Tracheal epithelial cell (primary cell): ENCODE measurements around the gene SYCE3. TPM values are rescaled to one million over a fixed set of nuclear protein-coding genes. Genes with fewer than 3 reads are reported as not detected.

Source experiments
- total RNA-seq: library from RNA; depleted of rRNA; stranded (reverse); fragments of >200 nt; gene quantifications from 2 replicates; pipeline ENCODE4 v1.2.1, GENCODE V29; 2014

SYCE3 gene, protein sequence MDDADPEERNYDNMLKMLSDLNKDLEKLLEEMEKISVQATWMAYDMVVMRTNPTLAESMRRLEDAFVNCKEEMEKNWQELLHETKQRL
- not detected in 2 replicates for total RNA-seq

DNA sequence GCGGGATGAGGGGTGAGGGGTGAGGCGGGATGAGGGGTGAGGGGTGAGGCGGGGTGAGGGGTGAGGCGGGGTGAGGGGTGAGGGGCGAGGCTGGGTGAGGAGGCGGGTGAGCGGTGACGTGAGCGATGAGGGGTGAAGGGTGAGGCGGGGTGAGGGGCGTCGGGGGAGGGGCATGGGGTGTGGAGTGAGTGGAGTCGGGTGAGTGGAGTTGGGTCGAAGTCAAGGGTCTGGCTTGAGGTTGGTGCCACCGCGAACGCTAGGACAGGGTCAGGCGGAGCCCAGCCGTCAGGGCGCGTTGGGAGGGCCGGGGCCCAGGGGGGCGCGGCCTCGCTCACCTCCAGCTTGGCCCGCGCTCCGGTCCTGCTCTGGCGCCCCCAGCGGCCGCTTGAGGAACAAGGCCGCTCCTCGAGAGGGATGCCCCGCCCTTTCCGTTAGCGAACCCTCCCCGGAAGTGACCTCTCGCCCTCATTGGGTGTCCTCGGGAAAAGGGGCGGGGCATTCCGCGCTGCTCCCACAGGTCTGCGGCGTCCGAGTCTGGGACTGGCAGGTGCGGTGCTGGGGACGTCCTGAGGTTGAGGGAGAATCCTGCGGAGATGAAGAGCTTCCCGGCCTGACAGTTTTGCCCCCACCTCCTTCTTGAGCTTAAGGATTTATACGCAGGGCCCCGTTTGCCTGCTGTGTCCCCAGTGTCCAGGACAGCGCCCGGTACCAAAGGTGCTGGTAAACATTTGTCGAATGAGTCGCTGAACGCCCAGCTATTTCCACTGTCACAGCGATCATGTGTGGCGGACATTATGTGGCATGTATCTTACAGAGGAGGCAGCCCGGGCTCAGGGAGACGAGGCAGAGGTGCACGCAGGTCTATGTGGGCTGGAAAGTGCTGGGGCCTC is at the start of gene SYCE3:
Gene SYCE3, minus strand, starts transcription at position 397 of the 890 bp plus-strand sequence. CDS start 6,514 bp downstream, outside the sequence.

DNA sequence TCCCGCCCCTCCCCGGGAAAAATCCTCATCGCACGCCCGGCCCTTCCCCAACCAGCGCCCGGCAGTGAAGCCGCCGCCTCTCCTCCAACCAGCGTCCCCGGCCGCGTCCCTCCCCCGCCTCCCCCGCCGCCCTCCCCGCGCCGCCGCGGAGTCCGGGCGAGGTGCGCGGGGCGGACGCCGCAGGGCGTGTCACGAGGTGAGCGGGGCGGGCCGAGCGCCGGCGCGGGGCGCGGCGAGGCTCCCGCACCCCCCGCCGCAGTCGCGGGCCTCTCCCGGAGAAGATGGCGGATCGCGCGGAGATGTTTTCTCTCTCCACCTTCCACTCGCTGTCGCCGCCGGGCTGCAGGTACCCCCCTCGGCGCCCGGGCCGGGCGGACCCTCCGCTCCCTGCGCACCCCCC is 37.8 kb upstream of the SYCE3 start, which contains the start of gene MAPK8IP2:
Gene MAPK8IP2, plus strand, starts transcription at position 256 of the 400 bp plus-strand sequence. Its CDS starts 26 bp downstream, at position 282.

DNA sequence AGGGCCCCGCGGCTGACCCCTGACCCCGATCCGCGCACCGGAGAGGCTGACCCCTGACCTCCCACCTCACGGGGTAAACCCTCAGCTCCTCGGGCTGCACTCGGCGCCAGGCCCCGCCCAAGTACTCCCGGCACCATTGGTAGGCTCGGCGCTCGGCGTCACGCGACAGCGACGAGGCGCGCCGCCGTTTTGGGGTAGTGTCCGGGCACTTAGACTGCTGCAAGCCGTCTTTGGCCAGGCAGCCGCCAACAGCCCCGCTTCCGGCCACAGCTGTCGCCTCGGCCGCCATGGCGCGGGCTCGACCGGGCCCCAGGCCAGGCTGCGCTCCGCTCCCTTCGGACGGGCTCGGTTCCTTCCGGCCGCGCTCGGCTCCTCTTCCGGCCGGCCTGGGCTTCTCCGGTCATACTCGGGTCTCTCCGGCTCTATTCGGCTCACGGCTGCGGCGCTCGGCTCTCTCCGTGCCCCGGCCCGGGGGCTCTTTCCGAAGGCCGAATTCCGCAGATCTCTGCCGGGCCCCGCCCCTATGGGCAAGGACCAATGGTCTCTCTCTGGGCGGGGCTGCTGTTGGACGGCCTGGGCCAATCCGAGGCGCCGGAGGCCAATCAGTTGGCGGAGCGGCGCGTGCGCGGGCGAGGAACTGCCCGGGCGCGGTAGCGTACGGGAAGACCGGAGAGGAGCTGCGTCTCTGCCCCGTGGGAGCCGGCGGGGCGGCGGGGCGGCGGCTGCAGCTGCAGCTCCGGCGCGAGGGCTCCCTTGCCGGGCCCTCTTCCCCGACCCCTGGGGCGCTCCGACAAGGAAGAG is 20.0 kb upstream of the SYCE3 start, which contains the start of gene CHKB:
Gene CHKB, minus strand, starts transcription at position 357 of the 801 bp plus-strand sequence. Its CDS starts 68 bp downstream, at position 289.

DNA sequence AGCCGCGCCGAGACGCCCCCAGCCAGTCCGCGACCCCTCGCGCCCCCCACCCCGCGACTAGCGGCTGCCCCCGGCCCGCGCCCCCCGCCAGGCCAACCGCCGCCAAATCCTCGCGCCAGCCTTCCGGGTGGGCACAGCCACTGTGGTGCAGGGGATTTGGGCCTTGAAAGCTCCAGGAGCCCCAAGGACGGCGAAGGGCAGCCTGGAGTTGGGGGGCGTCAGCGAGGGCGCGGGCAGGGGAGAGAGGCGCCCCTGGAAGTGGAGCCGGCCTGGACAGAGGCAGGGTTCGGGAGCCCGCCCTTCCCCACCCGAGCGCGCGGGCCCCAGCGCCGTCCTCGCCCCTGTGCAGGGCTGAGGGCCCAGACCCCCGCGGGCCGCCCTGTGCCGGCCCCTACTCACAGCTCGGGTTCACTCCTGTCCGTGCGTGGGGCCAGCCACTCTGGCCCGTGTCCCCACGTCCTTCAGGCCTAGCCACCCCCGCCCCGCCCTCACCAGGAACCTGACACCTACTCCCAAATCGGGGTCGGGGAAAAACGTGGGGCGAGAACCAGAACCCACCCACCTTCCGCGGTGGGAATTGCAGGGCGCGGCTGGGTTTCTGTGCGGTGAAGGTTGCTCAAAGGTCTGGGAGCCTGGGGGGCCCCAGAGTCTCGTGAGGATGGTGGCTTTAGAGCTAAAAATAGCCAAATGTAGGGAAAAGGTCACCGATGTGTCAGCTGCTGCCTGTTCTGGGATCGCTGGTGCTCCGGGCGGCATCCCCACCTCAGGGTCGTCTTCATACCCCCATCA is 15.5 kb upstream of the SYCE3 start, which contains the start of gene CPT1B:
Gene CPT1B, minus strand, starts transcription at position 441 of the 789 bp plus-strand sequence. CDS start 512 bp downstream, outside the sequence.

DNA sequence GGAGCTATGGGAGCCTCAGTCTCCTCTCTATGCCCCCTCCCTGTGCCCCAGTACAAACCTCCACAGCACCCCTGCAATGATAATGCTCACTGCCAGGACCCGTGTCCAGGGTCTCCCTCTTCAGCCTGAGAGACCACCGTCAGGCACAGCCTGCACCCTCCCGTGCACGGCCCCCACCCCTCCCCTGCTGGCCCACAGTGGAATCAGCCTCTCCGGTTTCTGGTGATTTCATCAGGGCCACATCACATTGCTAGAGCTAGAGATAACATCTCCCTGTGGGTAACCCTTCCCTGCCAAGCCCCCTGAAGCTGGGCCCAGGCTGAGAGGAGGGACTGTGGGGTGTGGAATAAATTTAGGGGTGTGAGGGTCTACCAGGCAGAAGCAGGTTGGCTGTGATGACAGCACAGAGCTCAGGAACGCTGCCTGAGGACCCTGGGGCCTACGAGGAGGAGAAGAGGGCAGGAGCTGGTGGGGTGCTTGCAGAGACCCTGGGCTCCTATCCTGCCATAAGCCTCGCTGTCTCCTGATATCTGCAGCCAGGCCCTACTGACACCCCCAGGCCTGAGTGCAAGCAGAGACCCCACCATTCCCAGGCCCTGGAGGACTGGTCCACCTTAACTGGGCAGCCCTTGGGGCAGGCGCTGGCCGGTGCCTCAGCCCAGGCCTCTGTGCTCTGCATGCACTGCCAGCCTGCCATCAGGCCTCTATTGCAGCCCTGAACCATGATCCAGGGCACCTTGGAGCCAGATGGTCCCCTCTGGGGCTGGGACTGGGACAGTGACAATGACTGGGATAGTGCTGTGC is 17.0 kb downstream of the SYCE3 start, which contains the start of gene KLHDC7B:
Gene KLHDC7B, plus strand, starts transcription at position 378 of the 804 bp plus-strand sequence. Its CDS starts 345 bp downstream, at position 723.

DNA sequence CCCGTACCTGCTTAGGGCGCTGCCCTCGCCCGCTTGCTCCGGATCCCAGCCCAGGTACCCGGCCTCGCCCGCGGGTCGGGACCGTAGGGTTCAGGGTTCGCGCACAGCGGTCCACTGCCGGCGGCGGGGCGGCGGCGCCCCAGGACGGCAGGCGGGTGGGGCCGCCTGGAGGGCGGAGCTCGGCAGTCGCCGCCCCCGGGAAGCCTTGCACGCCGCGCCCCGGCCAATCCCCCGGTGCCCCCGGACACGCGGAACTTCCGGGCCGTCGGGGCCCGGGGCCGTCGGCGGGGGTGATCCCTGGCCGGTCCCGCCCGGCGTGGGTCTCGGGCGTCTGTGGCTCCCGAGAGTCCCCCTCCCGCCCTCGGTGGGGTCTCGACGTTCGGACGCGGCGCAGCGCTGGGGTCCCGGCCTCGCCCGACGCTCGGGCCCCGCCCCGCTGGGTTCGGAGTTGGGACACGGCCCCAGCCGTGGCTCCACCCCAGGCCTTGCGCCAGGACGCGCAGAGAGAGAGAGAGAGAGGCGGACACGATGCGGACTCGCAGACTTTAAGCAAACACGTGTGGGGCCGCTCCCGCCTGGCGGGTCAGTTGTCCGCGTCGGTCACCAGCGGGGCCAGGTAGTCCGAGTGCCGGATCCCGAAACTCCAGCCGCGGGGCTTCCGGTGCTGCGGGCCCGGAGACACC is 32.7 kb downstream of the SYCE3 start, which contains the start of gene TYMP:
Gene TYMP, minus strand, starts transcription at position 116 of the 683 bp plus-strand sequence. CDS start 303 bp downstream, outside the sequence.

DNA sequence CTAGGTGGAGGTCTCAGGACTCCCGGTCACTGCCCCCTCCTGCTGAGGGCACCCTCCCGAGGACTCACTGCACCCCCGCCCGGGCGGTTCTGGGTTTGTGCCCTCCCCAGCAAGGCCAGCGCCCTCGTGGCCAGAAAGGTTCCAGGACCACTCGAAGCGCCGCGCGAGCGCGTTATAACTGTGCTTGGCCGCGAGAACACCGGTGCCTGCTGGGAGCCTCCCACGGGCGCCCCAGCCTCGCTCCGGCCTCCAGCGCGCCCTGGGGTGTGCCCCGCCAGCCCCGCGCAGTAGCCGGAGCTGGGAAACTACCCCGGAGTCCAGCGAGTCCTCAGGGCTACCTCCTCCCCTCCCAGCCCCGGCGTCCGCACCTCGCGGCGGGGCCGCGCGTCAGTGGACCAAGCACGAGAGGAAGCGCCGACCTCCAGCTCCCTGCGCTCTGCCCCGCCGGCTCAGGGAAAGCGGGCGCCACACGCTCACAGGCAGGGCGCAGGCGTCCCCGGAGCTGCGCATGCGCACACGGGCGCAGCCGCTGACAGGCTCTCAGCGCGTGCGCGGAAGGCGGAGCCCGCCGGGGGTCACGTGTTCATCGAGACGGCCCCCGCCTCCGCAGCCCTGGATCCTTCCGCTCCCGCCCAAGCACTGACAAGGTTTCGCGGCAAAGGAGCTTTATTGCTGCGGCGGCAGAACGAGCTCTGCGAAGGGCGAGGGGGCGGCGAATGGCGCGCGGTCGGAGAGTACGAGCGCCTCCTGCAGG is 37.4 kb downstream of the SYCE3 start, which contains the start of gene SCO2:
Gene SCO2, minus strand, starts transcription at position 495 of the 754 bp plus-strand sequence. CDS start 1,187 bp downstream, outside the sequence.

DNA sequence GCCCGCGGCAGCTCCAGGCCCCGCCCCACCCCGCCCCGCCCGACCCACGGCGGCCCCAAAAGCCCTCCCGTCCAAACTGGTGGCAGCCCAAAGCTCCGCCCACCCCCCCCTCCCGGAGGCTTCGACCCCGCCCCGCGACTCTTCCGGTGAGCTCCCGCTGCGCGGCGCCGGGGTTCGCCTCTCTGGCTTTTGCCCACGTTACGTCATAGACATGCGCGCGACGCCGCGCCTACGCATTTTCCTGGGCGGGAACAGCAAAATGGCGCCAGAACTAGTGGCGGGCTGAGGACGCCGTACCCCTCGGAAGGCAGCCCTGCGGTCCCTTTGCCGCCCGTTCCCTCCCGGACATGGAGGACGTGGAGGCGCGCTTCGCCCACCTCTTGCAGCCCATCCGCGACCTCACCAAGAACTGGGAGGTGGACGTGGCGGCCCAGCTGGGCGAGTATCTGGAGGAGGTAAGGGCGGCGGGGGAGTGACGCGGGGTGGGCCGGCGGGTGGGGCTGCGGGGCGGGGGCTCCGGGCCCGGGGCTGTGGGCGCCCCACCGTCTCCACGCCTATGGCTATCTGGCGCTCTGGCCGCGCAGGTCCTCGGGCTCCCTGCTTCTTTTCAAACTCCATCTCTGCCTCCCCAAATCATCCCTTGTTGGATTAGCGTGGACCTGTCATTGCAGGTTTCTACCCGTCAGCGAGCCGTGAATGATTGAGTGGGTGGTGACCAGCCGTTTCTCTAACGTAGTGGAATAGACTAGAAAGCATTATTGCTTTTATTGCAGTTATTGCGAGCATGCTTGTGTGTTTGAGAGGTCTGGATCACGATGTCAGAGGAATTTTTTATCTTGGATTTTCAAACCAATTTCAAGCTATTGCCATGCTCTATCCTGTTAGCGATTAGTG is 54.5 kb downstream of the SYCE3 start, which contains the start of gene NCAPH2:
Gene NCAPH2, plus strand, starts transcription at position 234 of the 894 bp plus-strand sequence. Its CDS starts 114 bp downstream, at position 348.

DNA sequence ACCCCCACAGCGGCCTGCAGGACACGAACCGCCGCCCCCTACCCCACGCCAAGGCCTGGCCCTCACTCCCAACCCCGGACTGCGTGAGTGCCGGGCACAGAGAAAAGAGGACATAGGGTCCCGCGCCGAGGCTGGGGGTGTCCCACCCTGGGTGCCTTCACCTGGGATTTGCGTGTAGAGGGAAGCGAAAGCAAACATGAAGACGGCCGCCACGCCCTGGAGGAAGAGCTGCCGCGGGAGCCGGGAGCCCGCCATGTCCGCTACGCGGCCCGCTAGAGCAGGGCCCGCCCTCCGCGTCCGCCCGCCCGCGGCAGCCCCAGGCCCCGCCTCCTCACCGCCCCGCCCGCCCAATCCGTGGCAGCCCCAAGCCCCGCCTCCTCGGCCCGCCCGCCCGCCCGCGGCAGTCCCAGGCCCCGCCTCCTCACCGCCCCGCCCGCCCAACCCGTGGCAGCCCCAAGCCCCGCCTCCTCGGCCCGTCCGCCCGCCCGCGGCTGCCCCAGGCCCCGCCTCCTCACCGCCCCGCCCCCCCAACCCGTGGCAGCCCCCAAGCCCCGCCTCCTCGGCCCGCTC is 55.2 kb downstream of the SYCE3 start, which contains the start of gene LMF2:
Gene LMF2, minus strand, starts transcription at position 282 of the 570 bp plus-strand sequence. Its CDS starts 27 bp downstream, at position 255.

Other genes starting within 250 kb of the SYCE3 start
- 0.96 and 1.7 TPM in 2 replicates for gene DENND6B, start 235.9 kb downstream of the SYCE3 start, total RNA-seq
- 44.8 and 55.9 TPM in 2 replicates for gene PPP6R2, start 219.6 kb downstream of the SYCE3 start, total RNA-seq
- 102 and 137 TPM in 2 replicates for gene SBF1, start 87.9 kb downstream of the SYCE3 start, total RNA-seq
- gene ADM2, start 81.4 kb downstream of the SYCE3 start, total RNA-seq = 2.7 and 4.3 TPM in 2 replicates
- gene MIOX, start 76.1 kb downstream of the SYCE3 start, total RNA-seq = 0.72 TPM in 1 of 2 replicates, not detected in the other
- gene LMF2, start 55.2 kb downstream of the SYCE3 start, total RNA-seq = 21.7 and 31.5 TPM in 2 replicates
- gene NCAPH2, start 54.7 kb downstream of the SYCE3 start, total RNA-seq = 24.7 and 28.9 TPM in 2 replicates
- 0.72 and 10.2 TPM in 2 replicates for gene SCO2, start 37.3 kb downstream of the SYCE3 start, total RNA-seq
- gene TYMP, start 32.9 kb downstream of the SYCE3 start, total RNA-seq = 22.0 and 234 TPM in 2 replicates
- gene KLHDC7B, start 17.0 kb downstream of the SYCE3 start, total RNA-seq = 0.24 and 0.43 TPM in 2 replicates
- gene CPT1B, start 15.5 kb upstream of the SYCE3 start, total RNA-seq = 2.2 TPM in 1 of 2 replicates, not detected in the other
- gene CHKB, start 19.9 kb upstream of the SYCE3 start, total RNA-seq = 23.7 and 32.0 TPM in 2 replicates
- 0.43 and 0.48 TPM in 2 replicates for gene MAPK8IP2, start 37.9 kb upstream of the SYCE3 start, total RNA-seq
- gene ARSA, start 65.2 kb upstream of the SYCE3 start, total RNA-seq = 19.6 and 27.7 TPM in 2 replicates
- gene SHANK3, start 109.9 kb upstream of the SYCE3 start, total RNA-seq = 1.5 and 2.7 TPM in 2 replicates
- gene ACR, start 175.3 kb upstream of the SYCE3 start, total RNA-seq = not detected in 2 replicates
- 3.1 and 4.3 TPM in 2 replicates for gene RABL2B, start 220.7 kb upstream of the SYCE3 start, total RNA-seq